MCF 10A (cell line): Measurements from ENCODE around the gene CBY2. TPM values are rescaled to one million over a fixed set of nuclear protein-coding genes. Genes with fewer than 3 reads are reported as not detected.

Experiments used
- BruUV-seq: library from RNA; stranded (reverse); fragments of 400-500 nt; replicated peaks from 2 replicates; lab custom pipeline; 2021; lab: Mats Ljungman, UMichigan
- CTCF ChIA-PET: fragments of 300-600 bp; sonication (Branson Sonifier 250); formaldehyde crosslinking; extraction: SDS; loops from one replicate; lab custom pipeline; 2021; ENCODE audit warnings: antibody characterized with exemption, inconsistent platforms; lab: Yijun Ruan, JAX
- POLR2A ChIA-PET: fragments of 300-600, 350-650 bp; sonication (Branson Sonifier 250); formaldehyde crosslinking; extraction: SDS; loops from one replicate; lab custom pipeline; 2020; ENCODE audit warnings: antibody characterized with exemption, inconsistent platforms; lab: Yijun Ruan, JAX
- DNase-seq: peaks from one replicate; pipeline ENCODE4 v3.0.0-alpha.2; 2018; ENCODE audit not compliant: unreplicated experiment
- H3K27ac Mint-ChIP-seq: one replicate; pipeline ENCODE4 v1.8.0; 2022; ENCODE audit warnings: mild to moderate bottlenecking, low read depth, mixed read lengths; ENCODE audit not compliant: unreplicated experiment
- H3K27me3 Mint-ChIP-seq: one replicate; pipeline ENCODE4 v1.8.0; 2022; ENCODE audit warnings: mixed read lengths; ENCODE audit not compliant: insufficient read depth, unreplicated experiment
- H3K36me3 Mint-ChIP-seq: one replicate; pipeline ENCODE4 v1.8.0; 2022; ENCODE audit warnings: mild to moderate bottlenecking, moderate library complexity, mixed read lengths; ENCODE audit not compliant: insufficient read depth, unreplicated experiment
- H3K4me1 Mint-ChIP-seq: one replicate; pipeline ENCODE4 v1.8.0; 2022; ENCODE audit warnings: mixed read lengths; ENCODE audit not compliant: insufficient read depth, unreplicated experiment
- H3K4me3 Mint-ChIP-seq: one replicate; pipeline ENCODE4 v1.8.0; 2022; ENCODE audit warnings: mild to moderate bottlenecking, moderate library complexity, mixed read lengths; ENCODE audit not compliant: unreplicated experiment
- H3K9me3 Mint-ChIP-seq: one replicate; pipeline ENCODE4 v1.8.0; 2022; ENCODE audit warnings: mixed read lengths; ENCODE audit not compliant: unreplicated experiment
- CTCF ChIP-seq: fragments of 200-600 bp; IDR thresholded peaks from one replicate; pipeline ENCODE4 v1.8.0; 2022; ENCODE audit warnings: antibody characterized with exemption, mild to moderate bottlenecking; ENCODE audit not compliant: unreplicated experiment
- intact Hi-C: fragments of 100-400 bp; cut with micrococcal nuclease; formaldehyde crosslinking; loops from 2 replicates; pipeline ENCODE4 v1.14.1; 2022
- total RNA-seq: library from RNA; stranded (reverse); gene quantifications from 2 replicates; pipeline ENCODE4 v1.2.3, GENCODE V29; 2022

CBY2 gene
- total RNA-seq, 1 experiment from 2014 or later = not detected

- Mint-ChIP-seq H3K27me3 (peaks cover 26% of the 10 kb centered on the region), H3K4me3 (no peak overlapping the region)
- CTCF ChIA-PET = interaction anchor here (0.6 to 0.8 kb wide), 3 partner anchors 11 to 168 kb away, joined by 3 read pairs; no protein-coding TSS in a partner anchor
Observed at GRCh38 chr13:45721203-45721731, 19.1 kb downstream of the CBY2 start.

GRCh38 chr13:45723798-45724197 lies 21.7 kb downstream of the CBY2 start:
- Mint-ChIP-seq H3K9me3 (no peaks in the 10 kb centered on the region), H3K4me1 (no peaks in the 10 kb centered on the region), H3K27me3 (peaks cover 40% of the 10 kb centered on the region), H3K36me3 (no peaks in the 10 kb centered on the region), H3K4me3 (no peak overlapping the region), H3K27ac (no peak overlapping the region)
- intact Hi-C loops = no loop called here
- ChIA-PET CTCF (interaction anchor here (0.5 to 1.6 kb wide), 4 partner anchors 10 to 211 kb away, joined by 3 to 6 read pairs (median 4); no protein-coding TSS in a partner anchor), POLR2A (no interaction called here)
- no peak for DNase-seq
- BruUV-seq = no TSS peak
- TF ChIP-seq CTCF = no peak

More at GRCh38 chr13:45721203-45721731, 19.1 kb downstream of the CBY2 start:
- TF ChIP-seq CTCF = no peak
- BruUV-seq = no TSS peak
- Mint-ChIP-seq H3K9me3 (no peaks in the 10 kb centered on the region), H3K27ac (no peak overlapping the region), H3K4me1 (no peaks in the 10 kb centered on the region), H3K36me3 (no peaks in the 10 kb centered on the region)
- POLR2A ChIA-PET = no interaction called here
- DNase-seq = no peak
- intact Hi-C loops = no loop called here

- no TSS peak for BruUV-seq
- intact Hi-C loops = no loop called here
- Mint-ChIP-seq H3K4me3 (no peak overlapping the region), H3K9me3 (no peaks in the 10 kb centered on the region), H3K4me1 (no peaks in the 10 kb centered on the region), H3K36me3 (no peaks in the 10 kb centered on the region), H3K27me3 (peaks cover 47% of the 10 kb centered on the region), H3K27ac (no peak overlapping the region)
- DNase-seq = peak; percentile 34
- POLR2A ChIA-PET = no interaction called here
- no peak for TF ChIP-seq CTCF
- CTCF ChIA-PET = no interaction called here
Observed at GRCh38 chr13:45728759-45729158, 26.6 kb downstream of the CBY2 start.

GRCh38 chr13:45731455-45731854 lies 29.3 kb downstream of the CBY2 start:
- no peaks in the 10 kb centered on the region for H3K4me1 Mint-ChIP-seq
- BruUV-seq = no TSS peak
- H3K36me3 Mint-ChIP-seq = no peaks in the 10 kb centered on the region
- POLR2A ChIA-PET = no interaction called here
- no peak overlapping the region for H3K27ac Mint-ChIP-seq
- no peak for DNase-seq
- no peaks in the 10 kb centered on the region for H3K9me3 Mint-ChIP-seq
- H3K4me3 Mint-ChIP-seq = no peak overlapping the region
- H3K27me3 Mint-ChIP-seq = peaks cover 63% of the 10 kb centered on the region
- no peak for TF ChIP-seq CTCF
- intact Hi-C loops = no loop called here
- CTCF ChIA-PET = interaction anchor here (0.6 to 1.4 kb wide), 3 partner anchors 10 to 108 kb away, joined by 3 read pairs; no protein-coding TSS in a partner anchor
